K562 (cell line): ENCODE data around the gene LSM4. TPM values are rescaled to one million over a fixed set of nuclear protein-coding genes. Genes with fewer than 3 reads are reported as not detected.
A peak's percentile ranks its signal among the peaks of the same experiment; 100 is the strongest.

Source experiments
- ETV1 ChIP-seq: fragments of 450-650 bp; conservative IDR thresholded peaks from 2 replicates; pipeline ENCODE4 v1.6.1; 2016; ENCODE audit warnings: missing genetic modification characterization, control low read depth, low read depth, missing compliant biosample characterization
- FOXA3 ChIP-seq, 2 experiments: fragments of 450-650 bp in 1 of 2; sonication (generic) in 1 of 2; formaldehyde crosslinking; IDR thresholded peaks in 1 of 2; conservative IDR thresholded peaks in 1 of 2; 2 replicates each; pipeline versions ENCODE4 v1.4.0 to v1.8.0; 2020 to 2022; ENCODE audit warnings: mild to moderate bottlenecking in 2 of 2, missing genetic modification reagents in 1 of 2
- HCFC1 ChIP-seq: IDR thresholded peaks from 2 replicates; pipeline ENCODE4 v1.6.1; 2012; ENCODE audit warnings: low read depth, low read length, improper control_type of control experiment
- MAZ ChIP-seq, 2 experiments: fragments of 450-650 bp in 1 of 2; sonication (generic) in 1 of 2; formaldehyde crosslinking; IDR thresholded peaks in 1 of 2; conservative IDR thresholded peaks in 1 of 2; 2 replicates each; pipeline versions ENCODE4 v1.4.0 to v1.5.0; 2020; ENCODE audit warnings: mild to moderate bottlenecking in 1 of 2, missing genetic modification reagents in 1 of 2
- NKRF ChIP-seq: fragments of 450-650 bp; IDR thresholded peaks from 2 replicates; pipeline ENCODE4 v1.6.1; 2016; ENCODE audit warnings: borderline replicate concordance
- TBL1XR1 ChIP-seq, 2 experiments: IDR thresholded peaks; 2 replicates each; pipeline ENCODE4 v1.6.1; 2012; ENCODE audit warnings: improper control_type of control experiment in 2 of 2, low read length in 2 of 2, mild to moderate bottlenecking in 1 of 2
- TCF3 ChIP-seq: sonication (generic); formaldehyde crosslinking; IDR thresholded peaks from 2 replicates; pipeline ENCODE4 v1.4.0; 2020; ENCODE audit warnings: mild to moderate bottlenecking, missing genetic modification reagents
- ZNF280B ChIP-seq: fragments of 250-450 bp; sonication (Bioruptor Pico); IDR thresholded peaks from 2 replicates; pipeline ENCODE4 v1.5.1; 2021; ENCODE audit warnings: mild to moderate bottlenecking
- ZNF324 ChIP-seq: fragments of 250-450 bp; sonication (Bioruptor Pico); IDR thresholded peaks from 2 replicates; pipeline ENCODE4 v1.4.0; 2020; ENCODE audit warnings: mild to moderate bottlenecking
- ZNF592 ChIP-seq: fragments of 450-650 bp; IDR thresholded peaks from 2 replicates; pipeline ENCODE4 v1.6.1; 2017; ENCODE audit warnings: antibody characterized with exemption, mild to moderate bottlenecking
- ZNF778 ChIP-seq: fragments of 450-650 bp; formaldehyde crosslinking; IDR thresholded peaks from 2 replicates; pipeline ENCODE4 v1.4.0; 2020; ENCODE audit warnings: mild to moderate bottlenecking, moderate library complexity
- polyA plus RNA-seq, 8 experiments: library from polyadenylated mRNA; depleted of rRNA in 4 of 8; stranded (reverse) in 5 of 8; unstranded in 3 of 8; fragments of >200 nt; fragmentation: Nextera tagmentation in 2 of 8; fragmentation: Illumina TruSeq in 1 of 8; extraction: Ambion mirVana in 2 of 8; extraction: Trizol in 1 of 8; gene quantifications; 2 replicates each; pipeline versions ENCODE4 v1.2.1 to v1.2.3, GENCODE V29; 2011 to 2014; ENCODE audit warnings: inconsistent platforms in 1 of 8, missing spikeins in 1 of 8
- total RNA-seq, 7 experiments: library from RNA; depleted of rRNA in 6 of 7; stranded (reverse); fragments of >200 nt in 6 of 7; fragmentation: Illumina TruSeq in 2 of 7; extraction: Trizol in 2 of 7; gene quantifications; 2 replicates each; pipeline versions ENCODE4 v1.2.1 to v1.2.3, GENCODE V29; 2011 to 2021; ENCODE audit warnings: low replicate concordance in 1 of 7
- TF ChIP-seq, protein P1 (sequence below): fragments of 450-650 bp; IDR thresholded peaks from 2 replicates; pipeline ENCODE4 v1.6.1; 2017; ENCODE audit warnings: mild to moderate bottlenecking, moderate library complexity

LSM4 gene
- total and polyA plus RNA-seq, 9 of the 15 experiments (the other 6 are each of a cell fraction or from before 2014, with no cell fraction given), result 11.9 to 763 (median 202) TPM

DNA sequence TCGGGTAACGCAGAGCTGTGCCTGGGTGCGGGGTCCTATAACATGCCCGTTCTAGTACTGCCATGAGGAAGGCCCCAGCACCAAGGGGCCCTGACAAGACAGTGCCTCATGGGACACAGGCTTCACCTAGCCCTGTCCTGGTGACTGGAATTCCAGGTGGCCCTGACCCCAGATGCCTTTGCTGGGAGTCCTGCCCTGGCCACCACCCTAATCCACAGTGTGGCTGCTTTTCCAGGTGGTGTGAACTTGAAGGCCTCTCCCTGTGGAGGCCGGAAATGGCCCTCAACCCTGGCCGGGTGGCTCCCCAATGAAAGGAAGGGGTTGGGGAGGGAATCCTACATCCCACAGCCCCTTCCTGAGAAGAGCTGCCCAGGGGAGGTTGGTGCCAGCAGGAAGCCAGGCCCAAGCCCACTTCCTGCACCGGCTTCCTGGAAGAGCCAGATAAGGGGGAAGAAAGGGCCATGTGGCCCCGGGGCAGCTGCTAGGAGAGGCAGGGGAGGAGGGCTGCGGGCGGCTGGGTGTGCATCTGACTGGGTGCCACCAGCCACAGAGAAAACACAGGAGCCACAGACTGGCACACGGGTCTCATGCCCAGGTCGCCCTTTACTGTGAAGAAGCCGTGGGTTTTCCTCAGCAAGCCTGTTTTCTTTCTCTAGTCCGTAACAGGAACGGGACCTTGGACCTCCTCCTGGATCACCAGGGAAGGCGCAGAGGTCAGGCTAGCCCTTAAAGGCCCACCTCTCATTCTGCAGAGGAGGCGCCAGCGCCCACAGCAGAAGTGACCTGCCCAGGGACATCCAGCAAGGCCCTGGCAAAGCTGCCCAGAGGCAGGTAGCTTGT lies 4.7 kb downstream of the LSM4 start (continued):
- TF ChIP-seq ZNF592 (peak; percentile 98), ZNF324 (CRISPR knock-in tag) (no peak), HCFC1 (no peak), TBL1XR1 (IDR thresholded peaks at IDR 0.05; ENCODE audit: low read length in 2 of 2) (no peak), MAZ (CRISPR knock-in tag; conservative IDR thresholded peaks at IDR 0.05 in 1 of 2, IDR thresholded peaks at IDR 0.05 in 1 of 2) (0 out of 4 replicates have a peak, but pooled peaks of 1 of the 2 experiments have one; percentile 84), TCF3 (CRISPR knock-in tag) (peak; percentile 69), ETV1 (peak; percentile 92), FOXA3 (CRISPR knock-in tag; conservative IDR thresholded peaks at IDR 0.05 in 1 of 2, IDR thresholded peaks at IDR 0.05 in 1 of 2) (no peak), ZNF778 (no peak), NKRF (0 out of 2 replicates have a peak, but pooled peaks have one; percentile 19), ZNF280B (no peak)
- TF ChIP-seq, protein P1, sequence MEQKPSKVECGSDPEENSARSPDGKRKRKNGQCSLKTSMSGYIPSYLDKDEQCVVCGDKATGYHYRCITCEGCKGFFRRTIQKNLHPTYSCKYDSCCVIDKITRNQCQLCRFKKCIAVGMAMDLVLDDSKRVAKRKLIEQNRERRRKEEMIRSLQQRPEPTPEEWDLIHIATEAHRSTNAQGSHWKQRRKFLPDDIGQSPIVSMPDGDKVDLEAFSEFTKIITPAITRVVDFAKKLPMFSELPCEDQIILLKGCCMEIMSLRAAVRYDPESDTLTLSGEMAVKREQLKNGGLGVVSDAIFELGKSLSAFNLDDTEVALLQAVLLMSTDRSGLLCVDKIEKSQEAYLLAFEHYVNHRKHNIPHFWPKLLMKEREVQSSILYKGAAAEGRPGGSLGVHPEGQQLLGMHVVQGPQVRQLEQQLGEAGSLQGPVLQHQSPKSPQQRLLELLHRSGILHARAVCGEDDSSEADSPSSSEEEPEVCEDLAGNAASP, result no peak
